OCI-LY7 (cell line): ENCODE results near the gene SMAP1. TPM values are rescaled to one million over a fixed set of nuclear protein-coding genes. Genes with fewer than 3 reads are reported as not detected.
"Not testable (repeated sequence)": the region's sequence is repeated elsewhere in the genome, so short reads cannot be mapped to it uniquely, and the experiment has no call there.

ENCODE experiments used
- BruUV-seq: library from RNA; stranded (reverse); fragments of 400-500 nt; replicated peaks from 2 replicates; lab custom pipeline; 2021; lab: Mats Ljungman, UMichigan
- CTCF ChIA-PET: fragments of 300-600 bp; sonication (Branson Sonifier 250); formaldehyde crosslinking; loops from one replicate; lab custom pipeline; 2022; ENCODE audit warnings: antibody characterized with exemption; ENCODE audit not compliant: unreplicated experiment; lab: Charles Lee
- POLR2A ChIA-PET: fragments of 300-600 bp; sonication (Branson Sonifier 250); formaldehyde crosslinking; loops from one replicate; lab custom pipeline; 2022; ENCODE audit warnings: antibody characterized with exemption; lab: Charles Lee
- DNase-seq: peaks from one replicate; pipeline ENCODE4 v3.0.0-alpha.2; 2015; ENCODE audit warnings: low spot score
- H2AFZ ChIP-seq: fragments of 200-600 bp; sonication (generic), shearing (Covaris generic); 2 replicates; pipeline ENCODE4 v1.6.1; 2014; ENCODE audit warnings: mild to moderate bottlenecking, antibody characterized with exemption, low read length, moderate library complexity
- H3K27ac ChIP-seq: fragments of 200-600 bp; sonication (generic); 2 replicates; pipeline ENCODE4 v1.5.1; 2014; ENCODE audit warnings: mixed run types, low read depth, mild to moderate bottlenecking, moderate library complexity, low read length, inconsistent platforms; ENCODE audit not compliant: poor library complexity, severe bottlenecking
- H3K36me3 ChIP-seq: fragments of 200-600 bp; sonication (generic); 2 replicates; pipeline ENCODE4 v1.6.1; 2014; ENCODE audit warnings: mild to moderate bottlenecking, antibody characterized with exemption, low read length, moderate library complexity, mixed read lengths; ENCODE audit not compliant: insufficient read depth
- H3K4me1 ChIP-seq: fragments of 200-600 bp; sonication (generic); 2 replicates; pipeline ENCODE4 v1.5.1; 2014; ENCODE audit warnings: mild to moderate bottlenecking, low read length; ENCODE audit not compliant: insufficient read depth, poor library complexity, severe bottlenecking
- H3K4me2 ChIP-seq: fragments of 200-600 bp; sonication (generic); 2 replicates; pipeline ENCODE4 v1.6.1; 2014; ENCODE audit warnings: mild to moderate bottlenecking, low read length
- H3K4me3 ChIP-seq: fragments of 200-600 bp; sonication (generic); 2 replicates; pipeline ENCODE4 v1.5.1; 2014; ENCODE audit warnings: mild to moderate bottlenecking, low read depth, low read length; ENCODE audit not compliant: poor library complexity, severe bottlenecking
- H3K79me2 ChIP-seq: fragments of 200-600 bp; sonication (generic); 2 replicates; pipeline ENCODE4 v1.6.1; 2016; ENCODE audit warnings: low read depth, mild to moderate bottlenecking, low read length, moderate library complexity, mixed read lengths; ENCODE audit not compliant: insufficient read depth
- H3K9me2 ChIP-seq: fragments of 200-600 bp; sonication (generic); 2 replicates; pipeline ENCODE4 v1.6.1; 2016; ENCODE audit warnings: mild to moderate bottlenecking, low read length, mixed read lengths; ENCODE audit not compliant: insufficient read depth
- H3K9me3 ChIP-seq: fragments of 200-600 bp; sonication (generic); 2 replicates; pipeline ENCODE4 v1.6.1; 2014; ENCODE audit warnings: mild to moderate bottlenecking, mixed run types, low read length, mixed read lengths
- H4K20me1 ChIP-seq: fragments of 200-600 bp; sonication (generic); 2 replicates; pipeline ENCODE4 v1.6.1; 2014; ENCODE audit warnings: mild to moderate bottlenecking, antibody characterized with exemption, low read length, moderate library complexity, mixed read lengths; ENCODE audit not compliant: insufficient read depth
- EZH2phosphoT487 ChIP-seq: fragments of 200-600 bp; sonication (generic); IDR thresholded peaks from 2 replicates; pipeline ENCODE4 v1.6.1; 2018; ENCODE audit warnings: low read depth, borderline replicate concordance, mild to moderate bottlenecking, mixed run types, antibody characterized with exemption, low read length, moderate library complexity, mixed read lengths
- intact Hi-C: fragments of 100-400 bp; cut with micrococcal nuclease; formaldehyde crosslinking; loops from one replicate; pipeline ENCODE4 v1.10.0; 2022; ENCODE audit not compliant: unreplicated experiment
- total RNA-seq, 2 experiments: library from RNA; depleted of rRNA in 1 of 2; stranded (reverse); fragments of >200 nt in 1 of 2; shearing (Covaris generic) in 1 of 2; gene quantifications; 2 replicates each; pipeline ENCODE4 v1.2.3, GENCODE V29; 2014 to 2022
- TF ChIP-seq, protein P1 (sequence below): fragments of 200-600 bp; sonication (generic); conservative IDR thresholded peaks from 2 replicates; pipeline ENCODE4 v1.5.1; 2014; ENCODE audit warnings: mild to moderate bottlenecking, antibody characterized with exemption, low read length, moderate library complexity, mixed read lengths

The SMAP1 gene
- total RNA-seq, 2 experiments from 2014 or later: 15.1 to 28.9 TPM

DNA sequence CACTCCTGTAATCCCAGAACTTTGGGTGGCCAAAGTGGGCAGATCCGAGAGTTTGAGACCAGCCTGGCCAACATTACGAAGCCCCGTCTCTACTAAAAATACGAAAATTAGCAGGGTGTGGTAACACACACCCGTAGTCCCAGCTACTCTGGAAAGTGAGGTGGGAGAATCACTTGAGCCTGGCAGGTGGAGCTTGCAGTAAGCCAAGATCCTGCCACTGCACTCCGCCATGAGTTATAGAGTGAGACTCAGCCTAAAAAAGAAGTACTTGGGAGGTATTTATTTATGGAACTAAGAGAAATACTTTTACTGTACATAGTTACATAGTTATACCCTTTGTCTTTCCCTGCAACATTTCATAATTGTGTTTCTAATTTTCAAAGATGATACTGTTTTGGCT is 67.8 kb downstream of the SMAP1 start:
- POLR2A ChIA-PET: interaction anchor here (0.7 to 1.8 kb wide), 5 partner anchors 8 to 122 kb away, joined by 3 to 5 read pairs (median 3); no protein-coding TSS in a partner anchor
- no peaks in the 10 kb centered on the region for H3K9me3 ChIP-seq
- no peak for DNase-seq
- intact Hi-C loops: no loop called here
- H3K9me2 ChIP-seq: no peaks in the 10 kb centered on the region
- H3K79me2 ChIP-seq: no peaks in the 10 kb centered on the region; the same call in 1 of the 2 replicates
- H3K27ac ChIP-seq: no peak overlapping the region
- H3K4me2 ChIP-seq: no peak overlapping the region
- H3K4me3 ChIP-seq: no peak overlapping the region
- no TSS peak for BruUV-seq
- peaks cover 5% of the 10 kb centered on the region for H3K4me1 ChIP-seq
- CTCF ChIA-PET: no interaction called here
- H4K20me1 ChIP-seq: no peaks in the 10 kb centered on the region
- TF ChIP-seq EZH2phosphoT487: no peak
- TF ChIP-seq, protein P1, sequence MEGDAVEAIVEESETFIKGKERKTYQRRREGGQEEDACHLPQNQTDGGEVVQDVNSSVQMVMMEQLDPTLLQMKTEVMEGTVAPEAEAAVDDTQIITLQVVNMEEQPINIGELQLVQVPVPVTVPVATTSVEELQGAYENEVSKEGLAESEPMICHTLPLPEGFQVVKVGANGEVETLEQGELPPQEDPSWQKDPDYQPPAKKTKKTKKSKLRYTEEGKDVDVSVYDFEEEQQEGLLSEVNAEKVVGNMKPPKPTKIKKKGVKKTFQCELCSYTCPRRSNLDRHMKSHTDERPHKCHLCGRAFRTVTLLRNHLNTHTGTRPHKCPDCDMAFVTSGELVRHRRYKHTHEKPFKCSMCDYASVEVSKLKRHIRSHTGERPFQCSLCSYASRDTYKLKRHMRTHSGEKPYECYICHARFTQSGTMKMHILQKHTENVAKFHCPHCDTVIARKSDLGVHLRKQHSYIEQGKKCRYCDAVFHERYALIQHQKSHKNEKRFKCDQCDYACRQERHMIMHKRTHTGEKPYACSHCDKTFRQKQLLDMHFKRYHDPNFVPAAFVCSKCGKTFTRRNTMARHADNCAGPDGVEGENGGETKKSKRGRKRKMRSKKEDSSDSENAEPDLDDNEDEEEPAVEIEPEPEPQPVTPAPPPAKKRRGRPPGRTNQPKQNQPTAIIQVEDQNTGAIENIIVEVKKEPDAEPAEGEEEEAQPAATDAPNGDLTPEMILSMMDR: no peak
- H3K36me3 ChIP-seq: peaks cover 11% of the 10 kb centered on the region
- H2AFZ ChIP-seq: no peak overlapping the region

DNA sequence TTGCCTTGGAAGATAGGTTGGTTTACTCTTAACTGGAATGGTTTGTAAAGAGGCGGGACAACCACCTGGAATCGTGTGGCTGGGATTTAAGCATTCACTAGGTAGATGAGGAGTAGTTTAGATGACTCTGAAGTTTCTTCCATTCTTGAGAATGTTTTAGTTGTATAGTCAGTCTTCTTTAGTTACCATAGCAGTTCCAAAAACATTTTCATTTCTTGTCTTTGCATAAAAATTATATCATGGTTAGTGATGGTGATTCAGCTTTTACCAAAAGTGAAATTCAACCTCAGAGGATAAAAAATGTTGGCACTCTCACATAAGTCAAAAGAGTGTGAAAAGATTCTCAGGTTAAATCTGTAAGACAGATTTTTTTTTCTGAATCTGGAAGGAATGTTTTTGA is 70.3 kb downstream of the SMAP1 start:
- Histone ChIP-seq H3K79me2 (no peaks in the 10 kb centered on the region), H3K9me3 (no peaks in the 10 kb centered on the region), H3K4me2 (no peak overlapping the region), H3K9me2 (no peaks in the 10 kb centered on the region), H2AFZ (no peak overlapping the region), H4K20me1 (no peaks in the 10 kb centered on the region), H3K36me3 (peaks cover 17% of the 10 kb centered on the region), H3K4me1 (no peaks in the 10 kb centered on the region), H3K27ac (no peak overlapping the region), H3K4me3 (no peak overlapping the region)
- POLR2A ChIA-PET: interaction anchor here (0.7 to 1.5 kb wide), 4 partner anchors 28 to 276 kb away, joined by 3 to 5 read pairs (median 3); no protein-coding TSS in a partner anchor
- no TSS peak for BruUV-seq
- CTCF ChIA-PET: no interaction called here
- TF ChIP-seq, protein P1: no peak
- intact Hi-C loops: no loop called here
- DNase-seq: no peak

DNA sequence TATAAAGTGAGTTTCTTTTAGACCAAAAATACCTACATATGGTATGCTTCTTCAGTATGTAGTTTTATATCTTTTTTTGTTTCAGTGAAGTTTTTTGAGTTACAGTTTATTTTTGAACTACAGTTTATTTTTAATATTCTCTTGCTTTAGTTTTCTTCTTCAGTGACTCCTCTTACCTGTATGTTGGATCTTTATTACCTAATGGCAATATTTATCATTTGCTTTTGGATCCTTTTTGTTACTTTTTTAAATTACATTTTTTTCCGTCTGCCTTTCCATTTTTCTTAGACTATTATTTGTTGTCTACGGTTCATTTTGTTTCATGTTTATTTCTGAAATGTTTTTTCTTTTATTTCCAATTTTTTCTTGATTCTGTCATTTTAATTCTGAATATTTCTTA is 71.9 kb downstream of the SMAP1 start:
- H3K4me3 ChIP-seq: no peak overlapping the region
- H4K20me1 ChIP-seq: no peaks in the 10 kb centered on the region
- H3K9me3 ChIP-seq: no peaks in the 10 kb centered on the region
- no peaks in the 10 kb centered on the region for H3K4me1 ChIP-seq
- no peaks in the 10 kb centered on the region for H3K79me2 ChIP-seq
- no peak overlapping the region for H3K27ac ChIP-seq
- H2AFZ ChIP-seq: no peak overlapping the region
- intact Hi-C loops: no loop called here
- no peak for DNase-seq
- H3K4me2 ChIP-seq: no peak overlapping the region
- no peak for TF ChIP-seq EZH2phosphoT487
- TF ChIP-seq, protein P1: no peak
- BruUV-seq: no TSS peak
- H3K9me2 ChIP-seq: no peaks in the 10 kb centered on the region
- peaks cover 6% of the 10 kb centered on the region for H3K36me3 ChIP-seq
- ChIA-PET POLR2A (interaction anchor here (0.7 kb wide), 1 partner anchor 70 kb away, joined by 3 read pairs; no protein-coding TSS in a partner anchor), CTCF (no interaction called here)

DNA sequence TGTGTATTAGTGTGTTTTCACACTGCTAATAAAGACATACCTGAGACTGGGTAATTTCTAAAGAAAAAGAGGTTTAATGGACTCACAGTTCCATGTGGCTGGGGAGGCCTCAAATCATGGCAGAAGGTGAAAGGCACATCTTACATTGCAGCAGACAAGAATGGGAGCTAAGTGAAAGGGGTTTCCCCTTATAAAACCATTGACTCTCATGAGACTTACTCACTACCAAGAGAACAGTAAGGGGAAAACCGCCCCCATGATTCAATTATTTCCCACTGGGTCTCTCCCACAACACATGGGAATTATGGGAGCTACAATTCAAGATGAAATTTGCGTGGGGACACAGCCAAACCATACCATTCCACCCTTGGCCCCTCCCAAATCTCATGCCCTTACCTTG is 73.1 kb downstream of the SMAP1 start:
- H2AFZ ChIP-seq, H3K27ac ChIP-seq, H3K9me2 ChIP-seq, H3K4me3 ChIP-seq, CTCF ChIA-PET, H3K4me2 ChIP-seq, intact Hi-C loops, BruUV-seq, H4K20me1 ChIP-seq, H3K36me3 ChIP-seq, H3K79me2 ChIP-seq, DNase-seq, H3K9me3 ChIP-seq, H3K4me1 ChIP-seq: not testable (repeated sequence)
- POLR2A ChIA-PET: interaction anchor here (0.6 to 1.2 kb wide), 3 partner anchors 18 to 195 kb away, joined by 3 to 4 read pairs (median 3); no protein-coding TSS in a partner anchor
